Neural cell (in vitro differentiated cells): ENCODE measurements around the gene GLT8D2.

ENCODE experiments used
- CTCF ChIP-seq: fragments of 450-650 bp; IDR thresholded peaks from 2 replicates; pipeline ENCODE4 v1.5.1; 2014; ENCODE audit warnings: antibody characterized with exemption, mild to moderate bottlenecking, moderate library complexity; ENCODE audit not compliant: poor library complexity, severe bottlenecking
- EP300 ChIP-seq: fragments of 450-650 bp; conservative IDR thresholded peaks from 2 replicates; pipeline ENCODE4 v1.6.1; 2014; ENCODE audit warnings: antibody characterized with exemption, mild to moderate bottlenecking, moderate library complexity; ENCODE audit not compliant: poor library complexity, severe bottlenecking
- EZH2 ChIP-seq: fragments of 200-600, 300-800 bp; shearing (Covaris generic), sonication (generic); IDR thresholded peaks from 2 replicates; pipeline ENCODE4 v1.6.1; 2014; ENCODE audit warnings: antibody characterized with exemption, low read length, borderline replicate concordance, mild to moderate bottlenecking; ENCODE audit not compliant: insufficient read depth, poor library complexity, severe bottlenecking
- POLR2AphosphoS5 ChIP-seq: IDR thresholded peaks from 2 replicates; pipeline ENCODE4 v1.6.1; 2012
- SMC3 ChIP-seq: fragments of 450-650 bp; conservative IDR thresholded peaks from 2 replicates; pipeline ENCODE4 v1.6.1; 2014; ENCODE audit warnings: antibody characterized with exemption, mild to moderate bottlenecking, moderate library complexity; ENCODE audit not compliant: poor library complexity

GRCh38 chr12:104011253-104011652 lies 38.7 kb downstream of the GLT8D2 start:
- TF ChIP-seq EP300 (no peak), CTCF (no peak), EZH2 (no peak), SMC3 (no peak), POLR2AphosphoS5 (no peak)
